K562 (cell line): ENCODE data around the gene OR2B2. TPM values are rescaled to one million over a fixed set of nuclear protein-coding genes. Genes with fewer than 3 reads are reported as not detected.

Experiments
- CEBPB ChIP-seq: fragments of 450-650 bp; IDR thresholded peaks from 2 replicates; pipeline ENCODE4 v1.6.1; 2016; ENCODE audit warnings: missing genetic modification characterization, missing compliant biosample characterization
- CHD4 ChIP-seq: fragments of 200-600 bp; sonication (generic); IDR thresholded peaks from 3 replicates; pipeline ENCODE4 v1.6.1; 2012; ENCODE audit warnings: low read depth, mild to moderate bottlenecking, mixed read lengths, low read length, inconsistent platforms; ENCODE audit not compliant: insufficient read depth, insufficient replicate concordance, poor library complexity, severe bottlenecking
- EHMT2 ChIP-seq: fragments of 450-650 bp; IDR thresholded peaks from 2 replicates; pipeline ENCODE4 v1.6.1; 2018; ENCODE audit warnings: antibody characterized with exemption
- HIVEP1 ChIP-seq: fragments of 250-450 bp; sonication (Bioruptor Pico); IDR thresholded peaks from 2 replicates; pipeline ENCODE4 v1.4.0; 2020; ENCODE audit warnings: mild to moderate bottlenecking
- HNRNPUL1 ChIP-seq: fragments of 200-400 bp; formaldehyde crosslinking; IDR thresholded peaks from 2 replicates; pipeline ENCODE4 v1.6.1; 2017; ENCODE audit warnings: low read length
- PRPF4 ChIP-seq: fragments of 200-400 bp; formaldehyde crosslinking; IDR thresholded peaks from one replicate; pipeline ENCODE4 v1.6.1; 2017; ENCODE audit warnings: low read length, low read depth, mild to moderate bottlenecking; ENCODE audit not compliant: insufficient read depth, poor library complexity, severe bottlenecking
- RBM34 ChIP-seq: fragments of 200-400 bp; formaldehyde crosslinking; IDR thresholded peaks from 2 replicates; pipeline ENCODE4 v1.6.1; 2018; ENCODE audit warnings: low read length, borderline replicate concordance; ENCODE audit not compliant: insufficient read depth
- SIN3A ChIP-seq, 2 experiments: fragments of 150-350 bp in 1 of 2; IDR thresholded peaks; 2 replicates each; pipeline ENCODE4 v1.6.1; 2011 to 2016; ENCODE audit warnings: borderline replicate concordance in 2 of 2, low read depth in 2 of 2, low read length in 2 of 2, mild to moderate bottlenecking in 2 of 2, moderate library complexity in 2 of 2; ENCODE audit not compliant: control insufficient read depth in 1 of 2
- polyA plus RNA-seq, 8 experiments: library from polyadenylated mRNA; depleted of rRNA in 4 of 8; stranded (reverse) in 5 of 8; unstranded in 3 of 8; fragments of >200 nt; fragmentation: Nextera tagmentation in 2 of 8; fragmentation: Illumina TruSeq in 1 of 8; extraction: Ambion mirVana in 2 of 8; extraction: Trizol in 1 of 8; gene quantifications; 2 replicates each; pipeline versions ENCODE4 v1.2.1 to v1.2.3, GENCODE V29; 2011 to 2014; ENCODE audit warnings: inconsistent platforms in 1 of 8, missing spikeins in 1 of 8
- total RNA-seq, 7 experiments: library from RNA; depleted of rRNA in 6 of 7; stranded (reverse); fragments of >200 nt in 6 of 7; fragmentation: Illumina TruSeq in 2 of 7; extraction: Trizol in 2 of 7; gene quantifications; 2 replicates each; pipeline versions ENCODE4 v1.2.1 to v1.2.3, GENCODE V29; 2011 to 2021; ENCODE audit warnings: low replicate concordance in 1 of 7
- TF ChIP-seq, protein P1 (sequence below): fragments of 200-400 bp; formaldehyde crosslinking; IDR thresholded peaks from 2 replicates; pipeline ENCODE4 v1.6.1; 2017; ENCODE audit warnings: mild to moderate bottlenecking, low read depth, low read length, moderate library complexity
- TF ChIP-seq, protein P2 (sequence below): fragments of 450-650 bp; IDR thresholded peaks from 2 replicates; pipeline ENCODE4 v1.6.1; 2018; ENCODE audit not compliant: partially characterized antibody
- TF ChIP-seq, protein P3 (sequence below): fragments of 250-450 bp; sonication (Bioruptor Pico); IDR thresholded peaks from 2 replicates; pipeline ENCODE4 v1.4.0; 2020
- TF ChIP-seq, protein P4 (sequence below): sonication (generic); formaldehyde crosslinking; IDR thresholded peaks from 2 replicates; pipeline ENCODE4 v1.8.0; 2022; ENCODE audit warnings: missing genetic modification reagents, mild to moderate bottlenecking, moderate library complexity, borderline replicate concordance

OR2B2 gene
- total and polyA plus RNA-seq, 9 of the 15 experiments (the other 6 are each of a cell fraction or from before 2014, with no cell fraction given) = 0.24 TPM; not detected in 8

DNA sequence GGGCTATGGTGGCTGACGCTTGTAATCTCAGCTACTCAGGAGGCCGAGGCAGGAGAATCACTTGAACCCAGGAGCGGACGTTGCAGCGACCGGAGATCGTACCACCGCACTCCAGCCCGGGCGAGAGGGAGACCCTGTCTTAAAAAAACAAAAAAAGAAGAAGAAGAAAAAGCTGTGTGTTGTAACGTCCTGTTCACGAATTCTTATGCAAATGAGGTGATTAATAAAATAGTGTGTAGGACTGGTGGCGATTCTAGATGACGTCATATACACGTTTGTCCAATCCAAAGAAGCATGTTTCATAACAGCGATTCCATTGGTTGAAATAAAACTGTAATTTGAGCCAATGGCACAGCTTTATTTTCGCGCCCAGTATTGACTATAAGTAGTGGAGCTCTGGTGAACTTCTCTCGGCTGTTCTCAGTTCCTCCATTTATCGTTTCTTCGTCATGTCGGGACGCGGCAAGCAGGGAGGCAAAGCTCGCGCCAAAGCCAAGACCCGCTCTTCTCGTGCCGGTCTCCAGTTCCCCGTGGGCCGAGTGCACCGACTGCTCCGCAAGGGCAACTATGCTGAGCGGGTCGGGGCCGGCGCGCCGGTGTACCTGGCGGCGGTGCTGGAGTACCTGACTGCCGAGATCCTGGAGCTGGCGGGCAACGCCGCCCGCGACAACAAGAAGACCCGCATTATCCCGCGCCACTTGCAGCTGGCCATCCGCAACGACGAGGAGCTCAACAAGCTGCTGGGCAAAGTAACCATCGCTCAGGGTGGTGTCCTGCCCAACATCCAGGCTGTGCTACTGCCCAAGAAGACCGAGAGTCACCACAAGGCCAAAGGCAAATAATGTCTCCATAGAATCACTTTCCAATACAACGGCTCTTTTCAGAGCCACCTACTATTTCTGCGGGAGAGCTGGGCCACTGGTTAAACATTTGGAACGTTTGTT lies 47.0 kb downstream of the OR2B2 start (continued):
- TF ChIP-seq, protein P1, sequence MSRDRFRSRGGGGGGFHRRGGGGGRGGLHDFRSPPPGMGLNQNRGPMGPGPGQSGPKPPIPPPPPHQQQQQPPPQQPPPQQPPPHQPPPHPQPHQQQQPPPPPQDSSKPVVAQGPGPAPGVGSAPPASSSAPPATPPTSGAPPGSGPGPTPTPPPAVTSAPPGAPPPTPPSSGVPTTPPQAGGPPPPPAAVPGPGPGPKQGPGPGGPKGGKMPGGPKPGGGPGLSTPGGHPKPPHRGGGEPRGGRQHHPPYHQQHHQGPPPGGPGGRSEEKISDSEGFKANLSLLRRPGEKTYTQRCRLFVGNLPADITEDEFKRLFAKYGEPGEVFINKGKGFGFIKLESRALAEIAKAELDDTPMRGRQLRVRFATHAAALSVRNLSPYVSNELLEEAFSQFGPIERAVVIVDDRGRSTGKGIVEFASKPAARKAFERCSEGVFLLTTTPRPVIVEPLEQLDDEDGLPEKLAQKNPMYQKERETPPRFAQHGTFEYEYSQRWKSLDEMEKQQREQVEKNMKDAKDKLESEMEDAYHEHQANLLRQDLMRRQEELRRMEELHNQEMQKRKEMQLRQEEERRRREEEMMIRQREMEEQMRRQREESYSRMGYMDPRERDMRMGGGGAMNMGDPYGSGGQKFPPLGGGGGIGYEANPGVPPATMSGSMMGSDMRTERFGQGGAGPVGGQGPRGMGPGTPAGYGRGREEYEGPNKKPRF = no peak
- TF ChIP-seq EHMT2 (no peak), HNRNPUL1 (no peak), CHD4 (no peak), SIN3A (IDR thresholded peaks at IDR 0.05; ENCODE audit: borderline replicate concordance in 2 of 2, control insufficient read depth in 1 of 2, low read depth in 2 of 2, low read length in 2 of 2) (0 out of 4 replicates have a peak, but pooled peaks of 1 of the 2 experiments have one; percentile 21), HIVEP1 (CRISPR knock-in tag) (no peak), CEBPB (peak; percentile 74), RBM34 (no peak), PRPF4 (peak; percentile 85)
- TF ChIP-seq, protein P2, sequence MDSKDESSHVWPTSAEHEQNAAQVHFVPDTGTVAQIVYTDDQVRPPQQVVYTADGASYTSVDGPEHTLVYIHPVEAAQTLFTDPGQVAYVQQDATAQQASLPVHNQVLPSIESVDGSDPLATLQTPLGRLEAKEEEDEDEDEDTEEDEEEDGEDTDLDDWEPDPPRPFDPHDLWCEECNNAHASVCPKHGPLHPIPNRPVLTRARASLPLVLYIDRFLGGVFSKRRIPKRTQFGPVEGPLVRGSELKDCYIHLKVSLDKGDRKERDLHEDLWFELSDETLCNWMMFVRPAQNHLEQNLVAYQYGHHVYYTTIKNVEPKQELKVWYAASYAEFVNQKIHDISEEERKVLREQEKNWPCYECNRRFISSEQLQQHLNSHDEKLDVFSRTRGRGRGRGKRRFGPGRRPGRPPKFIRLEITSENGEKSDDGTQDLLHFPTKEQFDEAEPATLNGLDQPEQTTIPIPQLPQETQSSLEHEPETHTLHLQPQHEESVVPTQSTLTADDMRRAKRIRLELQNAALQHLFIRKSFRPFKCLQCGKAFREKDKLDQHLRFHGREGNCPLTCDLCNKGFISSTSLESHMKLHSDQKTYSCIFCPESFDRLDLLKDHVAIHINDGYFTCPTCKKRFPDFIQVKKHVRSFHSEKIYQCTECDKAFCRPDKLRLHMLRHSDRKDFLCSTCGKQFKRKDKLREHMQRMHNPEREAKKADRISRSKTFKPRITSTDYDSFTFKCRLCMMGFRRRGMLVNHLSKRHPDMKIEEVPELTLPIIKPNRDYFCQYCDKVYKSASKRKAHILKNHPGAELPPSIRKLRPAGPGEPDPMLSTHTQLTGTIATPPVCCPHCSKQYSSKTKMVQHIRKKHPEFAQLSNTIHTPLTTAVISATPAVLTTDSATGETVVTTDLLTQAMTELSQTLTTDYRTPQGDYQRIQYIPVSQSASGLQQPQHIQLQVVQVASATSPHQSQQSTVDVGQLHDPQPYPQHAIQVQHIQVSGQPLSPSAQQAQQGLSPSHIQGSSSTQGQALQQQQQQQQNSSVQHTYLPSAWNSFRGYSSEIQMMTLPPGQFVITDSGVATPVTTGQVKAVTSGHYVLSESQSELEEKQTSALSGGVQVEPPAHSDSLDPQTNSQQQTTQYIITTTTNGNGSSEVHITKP = peak; percentile 21
- TF ChIP-seq, protein P3, sequence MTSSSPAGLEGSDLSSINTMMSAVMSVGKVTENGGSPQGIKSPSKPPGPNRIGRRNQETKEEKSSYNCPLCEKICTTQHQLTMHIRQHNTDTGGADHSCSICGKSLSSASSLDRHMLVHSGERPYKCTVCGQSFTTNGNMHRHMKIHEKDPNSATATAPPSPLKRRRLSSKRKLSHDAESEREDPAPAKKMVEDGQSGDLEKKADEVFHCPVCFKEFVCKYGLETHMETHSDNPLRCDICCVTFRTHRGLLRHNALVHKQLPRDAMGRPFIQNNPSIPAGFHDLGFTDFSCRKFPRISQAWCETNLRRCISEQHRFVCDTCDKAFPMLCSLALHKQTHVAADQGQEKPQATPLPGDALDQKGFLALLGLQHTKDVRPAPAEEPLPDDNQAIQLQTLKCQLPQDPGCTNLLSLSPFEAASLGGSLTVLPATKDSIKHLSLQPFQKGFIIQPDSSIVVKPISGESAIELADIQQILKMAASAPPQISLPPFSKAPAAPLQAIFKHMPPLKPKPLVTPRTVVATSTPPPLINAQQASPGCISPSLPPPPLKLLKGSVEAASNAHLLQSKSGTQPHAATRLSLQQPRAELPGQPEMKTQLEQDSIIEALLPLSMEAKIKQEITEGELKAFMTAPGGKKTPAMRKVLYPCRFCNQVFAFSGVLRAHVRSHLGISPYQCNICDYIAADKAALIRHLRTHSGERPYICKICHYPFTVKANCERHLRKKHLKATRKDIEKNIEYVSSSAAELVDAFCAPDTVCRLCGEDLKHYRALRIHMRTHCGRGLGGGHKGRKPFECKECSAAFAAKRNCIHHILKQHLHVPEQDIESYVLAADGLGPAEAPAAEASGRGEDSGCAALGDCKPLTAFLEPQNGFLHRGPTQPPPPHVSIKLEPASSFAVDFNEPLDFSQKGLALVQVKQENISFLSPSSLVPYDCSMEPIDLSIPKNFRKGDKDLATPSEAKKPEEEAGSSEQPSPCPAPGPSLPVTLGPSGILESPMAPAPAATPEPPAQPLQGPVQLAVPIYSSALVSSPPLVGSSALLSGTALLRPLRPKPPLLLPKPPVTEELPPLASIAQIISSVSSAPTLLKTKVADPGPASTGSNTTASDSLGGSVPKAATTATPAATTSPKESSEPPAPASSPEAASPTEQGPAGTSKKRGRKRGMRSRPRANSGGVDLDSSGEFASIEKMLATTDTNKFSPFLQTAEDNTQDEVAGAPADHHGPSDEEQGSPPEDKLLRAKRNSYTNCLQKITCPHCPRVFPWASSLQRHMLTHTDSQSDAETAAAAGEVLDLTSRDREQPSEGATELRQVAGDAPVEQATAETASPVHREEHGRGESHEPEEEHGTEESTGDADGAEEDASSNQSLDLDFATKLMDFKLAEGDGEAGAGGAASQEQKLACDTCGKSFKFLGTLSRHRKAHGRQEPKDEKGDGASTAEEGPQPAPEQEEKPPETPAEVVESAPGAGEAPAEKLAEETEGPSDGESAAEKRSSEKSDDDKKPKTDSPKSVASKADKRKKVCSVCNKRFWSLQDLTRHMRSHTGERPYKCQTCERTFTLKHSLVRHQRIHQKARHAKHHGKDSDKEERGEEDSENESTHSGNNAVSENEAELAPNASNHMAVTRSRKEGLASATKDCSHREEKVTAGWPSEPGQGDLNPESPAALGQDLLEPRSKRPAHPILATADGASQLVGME (CRISPR knock-in tag) = no peak
- TF ChIP-seq, protein P4, sequence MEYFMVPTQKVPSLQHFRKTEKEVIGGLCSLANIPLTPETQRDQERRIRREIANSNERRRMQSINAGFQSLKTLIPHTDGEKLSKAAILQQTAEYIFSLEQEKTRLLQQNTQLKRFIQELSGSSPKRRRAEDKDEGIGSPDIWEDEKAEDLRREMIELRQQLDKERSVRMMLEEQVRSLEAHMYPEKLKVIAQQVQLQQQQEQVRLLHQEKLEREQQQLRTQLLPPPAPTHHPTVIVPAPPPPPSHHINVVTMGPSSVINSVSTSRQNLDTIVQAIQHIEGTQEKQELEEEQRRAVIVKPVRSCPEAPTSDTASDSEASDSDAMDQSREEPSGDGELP (CRISPR knock-in tag) = peak; percentile 54; the same call in 1 of the 2 replicates
